Fibroblast of gingiva (primary cell): ENCODE measurements around the gene KRTAP10-2.

Experiments
- DNase-seq: peaks from one replicate; pipeline ENCODE4 v3.0.0-alpha.2; 2011; ENCODE audit warnings: low read depth

The KRTAP10-2 gene

DNA sequence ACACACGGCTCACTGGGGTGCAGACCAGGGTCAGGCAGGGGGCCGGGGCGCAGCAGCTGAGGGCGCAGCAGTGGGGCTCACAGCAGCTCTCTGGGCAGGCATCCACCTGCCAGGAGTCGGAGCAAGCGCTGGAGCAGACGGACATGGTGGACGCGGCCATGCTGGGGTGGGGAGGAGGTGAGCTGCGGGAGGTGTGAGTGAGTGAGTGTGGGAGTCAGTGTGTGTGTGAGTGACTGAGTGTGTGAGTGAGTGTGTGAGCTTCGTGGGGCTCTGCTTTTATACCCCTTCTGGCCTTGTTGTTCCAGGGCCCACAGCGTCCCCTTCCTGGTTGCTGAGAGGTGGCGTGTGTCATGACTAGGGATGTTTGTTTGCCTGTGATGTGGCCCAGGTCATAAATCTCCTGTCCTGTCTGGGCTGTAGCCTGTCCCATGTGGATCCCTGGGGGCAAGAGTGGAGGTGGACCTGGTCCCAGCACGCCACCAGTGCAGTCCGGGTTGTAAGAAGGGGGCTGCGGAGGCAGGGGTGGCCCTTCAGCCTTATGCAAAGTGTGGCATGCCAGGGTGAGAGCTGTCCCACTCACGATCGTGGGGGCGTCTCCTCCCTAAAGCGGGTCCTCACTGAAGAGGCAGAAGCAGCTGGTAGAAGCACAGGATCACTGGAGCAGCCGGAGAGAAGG, 11.2 kb downstream of the KRTAP10-2 start, which contains the start of gene KRTAP10-1:
Gene KRTAP10-1, minus strand, starts transcription at position 205 of the 676 bp plus-strand sequence. Its CDS starts 45 bp downstream, at position 160.
- no peak for DNase-seq

DNA sequence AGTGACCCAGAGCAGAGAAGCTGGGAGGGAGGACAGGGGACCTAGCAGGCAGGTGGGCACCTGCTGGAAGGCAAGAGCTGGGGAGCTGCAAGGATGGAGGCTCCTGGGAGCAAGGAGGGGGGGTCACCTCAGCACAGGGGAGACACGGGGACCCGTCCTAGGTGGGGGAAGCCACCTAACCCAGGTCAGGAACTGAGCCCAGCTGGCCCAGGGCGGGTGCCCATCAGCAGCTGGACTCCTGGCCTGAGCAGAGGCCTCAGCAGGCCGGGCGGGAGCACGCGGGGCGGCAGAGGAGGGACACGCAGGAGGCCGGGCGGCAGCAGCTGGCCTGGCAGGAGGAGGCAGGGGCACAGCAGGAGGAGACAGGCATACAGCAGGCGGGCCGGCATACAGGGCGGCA, 12.3 kb downstream of the KRTAP10-2 start:
- no peak for DNase-seq

DNA sequence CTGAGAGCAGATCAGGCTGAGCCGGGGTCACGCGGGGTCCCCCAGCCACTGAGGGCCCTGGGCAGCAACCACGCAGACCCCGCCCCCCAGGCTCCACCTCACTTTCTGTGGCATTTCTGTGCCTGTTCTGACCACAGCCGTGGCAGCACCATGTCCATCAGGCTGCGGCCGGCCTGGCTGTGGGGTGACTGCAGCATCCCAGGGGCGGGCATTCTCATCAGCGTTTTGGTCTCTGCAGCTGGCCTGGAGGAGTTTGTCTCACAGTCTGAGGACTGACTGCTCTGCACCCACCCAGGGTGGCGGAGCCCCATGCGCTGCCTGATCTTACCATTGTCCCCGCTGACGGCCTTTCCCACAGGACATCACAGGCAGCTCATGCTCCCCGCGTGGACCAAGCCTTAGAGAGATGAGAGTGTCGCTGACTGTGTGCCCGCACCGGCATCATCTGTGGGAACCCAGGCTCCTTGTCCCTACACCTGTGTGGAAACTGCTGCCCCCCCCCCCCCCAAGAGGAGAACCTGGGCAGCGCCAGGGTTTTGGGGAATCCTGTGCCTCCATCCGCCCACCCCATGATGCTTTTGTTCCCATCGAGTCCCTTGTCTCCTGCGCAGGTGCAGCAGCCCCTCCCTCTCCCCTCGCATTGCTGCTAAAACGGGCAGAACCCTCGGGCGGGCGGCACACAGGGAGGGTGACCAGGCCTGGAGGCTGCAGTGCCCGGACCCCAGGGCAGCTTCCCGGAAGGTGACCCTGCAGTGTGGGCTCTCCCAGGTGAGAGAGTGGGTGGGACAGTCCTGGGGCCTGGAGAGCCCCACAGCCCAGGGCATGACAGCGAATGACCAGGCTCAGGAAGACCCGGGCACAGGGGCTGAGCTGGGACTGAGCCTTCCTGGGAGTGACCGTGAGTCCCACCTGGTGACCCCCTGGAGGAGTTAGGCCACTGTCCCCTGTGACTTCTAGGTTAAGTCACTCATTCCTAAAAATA, 13.1 kb downstream of the KRTAP10-2 start:
- DNase-seq = no peak

DNA sequence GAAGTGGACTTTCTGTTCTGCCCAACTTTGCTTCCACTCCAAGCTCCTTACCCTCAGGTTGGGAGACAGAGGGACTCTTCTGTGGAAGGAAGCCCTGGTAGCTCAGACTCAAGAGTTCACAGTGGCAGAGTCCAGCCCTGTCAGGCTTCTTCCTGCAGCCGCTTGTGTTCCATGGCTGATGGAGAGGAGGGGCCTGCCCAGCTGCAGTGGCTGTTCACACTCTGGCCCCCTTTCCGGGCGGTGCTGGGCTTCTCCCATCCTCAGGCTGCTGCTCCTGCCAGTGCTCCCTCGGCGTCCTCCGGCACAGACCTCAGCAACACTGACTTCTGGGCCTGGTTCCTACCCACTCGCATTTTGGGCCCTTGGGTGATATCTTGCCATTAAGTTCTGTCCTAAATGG, 15.3 kb downstream of the KRTAP10-2 start:
- no peak for DNase-seq

DNA sequence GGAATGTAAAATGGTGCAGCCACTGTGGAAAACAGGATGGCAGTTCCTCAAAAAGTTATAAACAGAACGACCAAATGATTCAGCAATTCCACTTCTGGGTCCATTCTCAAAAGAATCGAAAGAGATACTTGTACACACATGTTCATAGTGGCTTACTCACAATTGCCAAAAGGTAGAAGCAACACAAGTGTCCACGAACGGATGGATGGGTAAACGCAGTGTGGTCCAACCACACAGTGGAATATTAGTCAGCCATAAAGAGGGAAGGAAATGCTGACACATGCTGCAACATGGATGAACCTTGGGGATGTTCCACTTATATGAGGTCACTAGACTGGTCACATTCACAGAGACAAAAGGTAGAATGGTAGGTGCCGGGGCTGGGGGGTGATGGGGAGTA, 16.6 kb downstream of the KRTAP10-2 start:
- DNase-seq = no peak

DNA sequence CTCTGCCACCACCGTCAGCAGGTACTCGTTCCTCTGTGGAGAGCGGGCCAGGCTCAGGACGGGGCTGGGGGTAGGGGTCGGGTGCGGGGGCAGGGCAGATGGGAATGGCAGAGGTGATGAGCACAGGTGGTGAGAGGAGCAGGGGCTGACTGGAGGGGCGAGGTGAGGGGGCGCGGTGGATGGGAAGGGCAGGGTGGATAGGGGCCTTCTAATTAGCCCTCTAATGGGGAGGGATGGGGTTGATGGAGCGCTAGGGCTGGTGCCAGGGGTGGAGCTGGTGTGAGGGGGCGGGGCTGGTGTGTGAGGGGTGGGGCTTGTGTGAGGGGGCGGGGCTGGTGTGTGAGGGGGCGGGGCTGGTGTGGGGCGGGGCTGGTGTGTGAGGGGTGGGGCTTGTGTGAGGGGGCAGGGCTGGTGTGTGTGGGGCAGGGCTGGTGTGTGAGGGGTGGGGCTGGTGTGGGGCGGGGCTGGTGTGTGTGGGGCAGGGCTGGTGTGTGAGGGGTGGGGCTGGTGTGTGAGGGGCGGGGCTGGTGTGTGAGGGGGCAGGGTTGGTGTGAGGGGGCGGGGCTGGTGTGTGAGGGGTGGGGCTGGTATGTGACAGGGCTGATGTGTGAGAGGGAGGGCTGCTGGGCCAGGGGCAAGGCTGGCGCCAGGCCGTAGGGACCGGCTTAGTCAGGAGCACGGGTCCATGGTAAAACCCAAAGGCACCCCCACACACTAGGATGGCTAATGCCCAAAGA, 17.2 kb downstream of the KRTAP10-2 start:
- DNase-seq = no peak

DNA sequence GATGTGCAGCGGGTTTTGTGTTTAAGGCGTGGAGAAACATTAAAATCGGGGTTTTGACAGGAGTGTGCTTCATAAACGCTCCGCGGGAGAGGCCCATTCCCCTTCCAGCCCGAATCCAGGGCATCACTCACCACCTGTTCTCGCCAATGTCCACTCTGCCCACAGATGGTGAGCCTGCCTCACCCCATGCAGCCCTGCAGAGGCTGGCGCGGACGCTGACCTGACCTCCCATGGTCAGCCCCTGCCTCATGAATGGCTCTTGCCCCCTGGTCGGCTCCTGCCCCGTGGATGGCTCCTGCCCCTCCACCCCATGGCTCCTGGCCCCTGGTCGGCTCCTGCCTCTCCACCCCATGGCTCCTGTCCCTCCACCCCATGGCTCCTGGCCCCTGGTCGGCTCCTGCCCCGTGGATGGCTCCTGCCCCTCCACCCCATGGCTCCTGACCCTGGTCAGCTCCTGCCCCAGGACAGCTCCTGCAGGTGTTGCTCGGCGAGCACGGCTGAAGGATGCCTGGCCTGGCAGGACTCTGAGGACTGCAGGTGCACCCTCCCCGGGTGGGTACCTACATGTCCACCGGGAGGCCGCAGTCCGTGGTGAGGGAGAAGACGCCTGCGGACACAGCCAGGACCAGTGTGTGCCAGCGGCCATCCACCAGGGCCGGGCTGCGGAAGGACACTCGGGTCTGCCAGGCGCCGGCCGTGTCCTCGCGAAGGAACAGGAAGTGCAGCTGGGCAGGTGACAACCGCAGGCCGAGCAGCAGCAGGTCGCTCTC, 18.0 kb downstream of the KRTAP10-2 start:
- no peak for DNase-seq

DNA sequence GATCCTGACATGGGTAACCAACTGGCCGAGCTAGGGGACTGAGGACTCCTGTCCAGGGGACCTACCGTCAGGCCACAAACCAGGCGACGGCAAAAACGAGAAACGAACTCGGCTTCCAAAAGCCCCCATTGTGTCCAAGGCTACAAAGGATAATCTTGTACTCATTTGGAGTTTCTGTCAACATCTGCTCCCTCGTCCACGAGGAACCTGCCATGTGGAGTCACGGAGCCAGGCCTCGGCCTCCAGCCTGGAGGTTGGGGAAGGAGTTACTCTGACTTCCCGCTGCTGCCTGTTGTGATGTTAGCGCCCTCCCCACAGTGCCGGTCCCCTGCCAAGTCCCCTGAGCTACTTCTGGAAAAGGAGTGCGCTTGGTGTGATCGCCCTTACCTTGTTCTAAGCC, 18.6 kb downstream of the KRTAP10-2 start:
- DNase-seq = no peak

DNA sequence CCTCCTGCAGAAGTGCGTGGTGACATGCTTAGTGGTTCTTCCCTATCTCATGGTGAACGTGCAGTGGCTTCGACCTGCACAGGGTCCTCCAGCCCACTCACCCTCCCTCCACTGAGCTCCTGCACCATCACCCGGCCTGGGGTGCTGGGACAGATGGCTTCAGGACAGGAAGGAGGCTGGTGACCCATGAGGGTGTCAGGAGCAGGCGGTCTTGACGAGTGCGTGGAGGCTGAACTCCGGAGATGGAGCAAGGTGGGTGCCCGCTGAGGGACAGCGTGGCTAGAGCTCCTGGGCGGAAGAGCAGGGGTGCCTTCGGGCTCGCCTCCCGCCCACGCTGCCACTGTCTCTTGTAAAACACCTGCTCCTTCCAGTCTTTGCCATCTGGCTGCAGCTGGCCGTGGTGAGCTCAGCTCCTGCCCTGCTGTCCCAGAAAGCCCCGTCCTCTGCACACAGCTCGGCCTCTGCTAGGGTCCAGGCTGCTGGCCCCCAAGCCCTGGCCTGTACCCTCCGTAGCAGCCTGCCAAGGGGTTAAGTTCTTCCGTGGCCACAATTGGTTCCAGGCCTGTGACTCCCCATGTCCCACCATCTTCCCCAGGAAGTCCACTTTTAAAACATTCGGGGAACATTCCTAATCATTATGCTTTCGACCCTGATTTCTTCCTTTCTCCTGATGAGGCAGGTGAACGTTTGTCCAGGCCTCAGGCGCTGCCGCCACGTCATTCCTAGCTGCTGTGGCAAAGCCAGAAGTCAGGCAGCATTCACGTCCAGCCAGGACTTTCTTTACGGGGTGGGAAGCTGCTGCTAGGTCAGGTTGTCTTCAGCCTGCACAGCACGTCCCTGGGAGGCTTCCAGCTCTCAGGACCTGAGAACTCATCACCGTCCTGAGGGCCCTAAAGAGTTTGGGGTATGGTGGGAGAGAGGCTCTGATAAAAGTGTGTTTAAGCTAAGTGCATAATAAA, 19.4 kb downstream of the KRTAP10-2 start:
- DNase-seq = no peak

DNA sequence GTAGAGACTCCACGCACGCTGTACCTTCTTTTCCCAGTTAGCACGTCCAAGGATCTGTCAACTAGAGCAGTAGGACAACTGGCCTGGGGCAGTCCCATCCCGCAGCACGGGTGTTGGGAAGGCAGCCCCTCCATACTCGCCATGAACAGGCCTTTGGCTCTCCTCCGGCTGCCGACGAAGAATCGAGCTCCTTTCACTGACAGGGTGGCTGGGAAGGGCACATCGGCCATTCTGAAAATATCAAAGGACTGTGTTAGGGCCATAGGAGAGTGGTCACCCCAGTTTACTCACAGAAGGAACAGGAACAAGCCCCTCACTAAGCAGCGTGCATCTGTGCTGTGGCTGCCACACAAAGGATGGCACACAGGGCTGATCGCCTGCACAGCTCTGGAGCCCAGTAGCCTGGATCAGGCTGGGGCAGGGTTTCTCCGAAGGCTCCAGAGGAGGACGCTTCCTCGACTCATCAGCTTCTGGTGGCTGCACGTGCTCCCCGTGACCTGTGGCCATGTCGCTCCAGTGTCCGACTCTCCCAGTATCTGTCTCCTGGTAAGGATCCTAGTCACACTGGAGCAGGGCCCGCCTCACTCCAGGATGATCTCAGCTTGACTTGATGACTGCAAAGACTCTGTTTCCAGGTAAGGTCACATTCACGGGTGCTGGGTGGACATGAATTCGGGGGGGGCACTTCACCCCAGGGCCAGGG, 20.3 kb downstream of the KRTAP10-2 start:
- DNase-seq = no peak

DNA sequence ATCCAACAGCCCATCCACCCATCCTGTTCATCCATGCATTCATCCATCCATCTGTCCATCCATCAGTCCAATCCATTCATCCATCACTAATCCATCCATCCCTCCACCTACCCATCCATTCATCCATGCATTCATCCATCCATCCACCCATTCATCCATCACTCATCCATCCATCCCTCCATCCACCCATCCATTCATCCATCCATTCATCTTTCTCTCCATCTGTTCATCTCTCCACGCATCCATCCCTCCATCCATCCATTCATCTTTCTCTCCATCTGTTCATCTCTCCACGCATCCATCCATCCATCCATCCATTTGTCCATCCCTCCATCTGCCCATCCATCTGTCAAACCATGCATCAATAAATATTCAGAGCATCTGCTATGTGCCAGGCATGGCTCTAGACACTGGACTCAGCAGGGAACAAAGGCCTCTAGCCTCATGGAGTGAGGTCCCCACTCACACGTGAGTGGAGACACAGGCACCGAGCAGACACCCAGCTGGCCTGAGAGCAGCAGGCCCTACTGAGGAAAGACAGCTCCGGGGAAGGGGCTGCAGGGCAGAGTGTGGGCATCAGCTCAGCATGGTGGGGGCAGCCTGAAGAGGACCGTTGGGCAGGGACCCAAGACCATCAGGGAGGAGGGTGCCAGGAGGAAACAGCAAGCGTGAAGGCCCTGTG, 20.9 kb downstream of the KRTAP10-2 start:
- no peak for DNase-seq

DNA sequence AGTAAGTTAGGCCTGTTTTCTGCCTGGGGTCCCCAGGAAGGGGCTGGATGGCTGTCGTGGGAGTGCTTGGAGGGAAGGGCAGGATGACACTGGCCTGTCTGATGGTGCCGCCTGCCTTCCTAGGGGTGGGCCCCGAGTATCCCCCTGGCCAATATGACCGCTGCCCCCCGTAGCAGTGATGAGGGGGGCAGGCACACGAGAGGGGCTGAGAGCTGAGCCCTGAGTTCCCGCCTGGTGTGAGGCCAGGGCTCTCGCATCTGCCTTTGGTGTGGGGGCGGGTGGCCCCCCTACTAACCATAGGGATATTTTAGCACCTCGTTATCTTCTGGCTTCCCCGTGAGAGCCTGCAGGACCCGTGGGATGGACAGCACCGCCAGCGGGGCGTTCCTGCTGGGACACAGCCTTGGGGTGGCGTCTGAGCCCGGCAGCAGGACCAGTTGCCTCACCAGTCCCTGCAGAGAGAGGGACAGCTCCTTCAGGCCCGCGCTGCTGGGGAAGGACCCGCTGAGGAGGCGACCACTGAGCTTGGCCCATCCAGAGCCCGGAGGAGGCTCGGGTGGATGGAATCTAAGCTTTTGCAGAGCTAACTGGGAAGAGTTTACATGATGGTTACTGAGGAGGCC, 21.7 kb downstream of the KRTAP10-2 start:
- no peak for DNase-seq

DNA sequence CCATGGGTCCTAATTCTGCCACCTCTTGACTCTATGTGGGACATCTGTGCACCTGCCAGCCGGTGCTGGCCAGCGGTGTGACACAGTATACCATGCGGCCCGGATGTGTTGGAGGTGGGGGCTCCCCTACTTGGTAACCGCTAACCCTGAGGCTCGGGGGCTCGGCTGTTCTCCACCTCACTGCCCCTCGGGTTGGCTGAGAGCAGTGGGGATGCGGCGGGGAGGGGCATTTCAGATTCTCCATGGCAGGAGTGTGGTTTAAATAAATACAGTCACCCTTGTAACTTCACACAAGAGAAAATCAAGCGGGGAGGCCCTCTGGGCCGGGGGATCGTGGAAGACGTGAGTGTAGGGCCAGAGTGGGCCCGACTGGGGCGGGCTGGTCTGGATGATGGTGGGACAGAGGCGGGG, 22.3 kb downstream of the KRTAP10-2 start:
- DNase-seq = no peak

DNA sequence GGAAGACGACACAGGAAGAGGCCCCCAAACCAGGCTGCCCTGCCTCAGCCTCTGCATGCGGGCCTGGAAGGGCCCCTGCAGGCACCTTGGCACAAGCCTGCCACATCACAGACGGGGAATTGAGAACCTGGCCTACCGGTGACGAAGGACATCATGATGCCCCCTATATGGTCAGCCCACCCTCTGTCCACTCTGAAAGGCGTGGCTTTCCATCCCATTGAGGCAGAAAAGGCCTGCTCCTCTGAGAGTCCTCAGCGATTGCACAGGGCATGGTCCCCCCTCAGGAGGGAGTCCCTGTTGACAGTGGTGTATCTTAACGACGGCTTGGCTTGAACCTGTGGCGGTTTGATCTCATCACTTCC, 22.7 kb downstream of the KRTAP10-2 start:
- DNase-seq = no peak

DNA sequence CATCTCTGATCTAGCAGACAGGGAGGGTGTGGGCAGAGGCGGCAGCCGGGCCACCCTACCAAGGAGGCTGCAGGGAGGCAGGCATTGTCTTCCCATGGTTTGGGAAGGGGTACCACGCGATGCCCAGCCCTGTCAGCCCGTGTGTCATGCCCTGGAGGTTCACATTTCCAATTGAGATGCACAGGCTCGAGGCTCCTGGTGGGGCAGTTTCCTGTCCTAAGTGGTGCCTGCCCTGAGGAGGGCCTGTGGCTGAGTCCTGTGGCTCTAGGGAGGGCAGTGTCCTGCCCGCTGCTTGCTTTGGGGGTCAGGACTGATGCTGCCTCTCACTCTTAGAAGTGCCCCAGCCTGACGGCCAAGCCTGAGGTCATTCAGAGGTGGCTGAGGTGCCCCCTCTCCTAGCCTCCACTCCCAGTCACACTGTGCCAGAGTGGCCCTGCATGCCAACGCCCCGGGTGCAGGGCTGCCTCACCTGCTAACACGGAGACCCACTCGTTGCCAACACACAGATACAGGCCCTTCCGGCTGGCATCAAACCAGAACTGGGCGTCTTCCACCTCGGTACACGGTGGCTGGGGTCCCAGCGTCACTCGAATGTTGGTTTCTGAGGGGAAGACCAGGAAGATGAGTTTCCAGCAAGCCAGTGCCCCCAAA, 23.2 kb downstream of the KRTAP10-2 start:
- DNase-seq = no peak

DNA sequence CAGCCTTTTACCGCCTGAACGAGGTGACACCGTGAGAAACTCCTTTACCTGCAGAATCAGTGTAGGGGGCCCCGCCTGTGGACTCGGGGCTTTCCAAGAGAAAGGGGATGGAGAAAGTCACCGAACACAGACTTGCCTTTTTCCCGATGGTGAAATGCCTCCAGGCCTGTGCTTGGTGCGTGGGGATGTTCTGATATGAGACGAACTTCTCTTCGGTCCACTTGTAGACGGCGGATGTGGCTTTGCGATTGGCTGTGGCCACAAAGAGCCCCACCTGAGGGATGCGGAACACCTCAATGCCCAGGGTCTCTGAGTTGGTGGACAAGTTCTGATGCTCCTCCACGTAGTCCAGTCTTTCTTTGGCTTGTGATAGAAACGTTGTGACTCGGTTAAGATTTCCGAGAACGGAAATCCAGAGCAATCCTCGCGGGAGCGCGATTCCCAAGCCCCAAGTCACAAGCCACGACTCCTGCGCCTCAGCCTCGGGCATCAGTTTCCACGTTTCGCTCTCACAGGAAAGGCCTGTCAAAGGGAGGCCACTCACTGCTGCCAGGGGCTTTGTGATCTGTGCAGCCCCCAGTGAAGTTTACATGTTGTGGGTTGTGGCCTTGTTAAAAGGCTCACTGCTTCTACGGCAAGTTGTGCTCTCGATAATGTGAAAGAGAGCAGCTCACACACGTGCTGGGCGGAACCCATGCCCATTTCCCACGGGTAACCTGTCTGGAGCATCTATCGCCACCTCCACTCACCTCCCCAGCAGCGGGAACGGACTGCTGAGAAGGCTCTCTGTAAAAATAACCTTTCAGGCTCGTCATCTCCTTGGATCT, 23.9 kb downstream of the KRTAP10-2 start:
- no peak for DNase-seq
